Measurements from ENCODE around the gene PODXL2.
A peak's percentile ranks its signal among the peaks of the same experiment; 100 is the strongest.
"Not testable (repeated sequence)": the region's sequence is repeated elsewhere in the genome, so short reads cannot be mapped to it uniquely, and the experiment has no call there.

The PODXL2 gene

GRCh38 chr3:127654993-127655392 is 26.0 kb downstream of the PODXL2 start:
- DNase-seq (ENCODE audit: low read depth in 3 of 3), result not testable (repeated sequence)

GRCh38 chr3:127655641-127656040 is 26.7 kb downstream of the PODXL2 start:
- no peak for DNase-seq (ENCODE audit: low read depth in 3 of 3)

GRCh38 chr3:127656906-127657305 is 27.9 kb downstream of the PODXL2 start:
- DNase-seq (ENCODE audit: low read depth in 3 of 3), result no peak

- DNase-seq (ENCODE audit: low read depth in 3 of 3), result no peak
These were observed 29.2 kb downstream of the PODXL2 start for GRCh38 chr3:127658234-127658633.

- DNase-seq (ENCODE audit: low read depth in 3 of 3), result no peak
These were observed 31.8 kb downstream of the PODXL2 start for GRCh38 chr3:127660621-127661251.

- no peak for DNase-seq (ENCODE audit: low read depth in 3 of 3)
These were observed 32.6 kb downstream of the PODXL2 start for GRCh38 chr3:127661600-127661999.

GRCh38 chr3:127662001-127662469 is 33.0 kb downstream of the PODXL2 start:
- DNase-seq (ENCODE audit: low read depth in 3 of 3), result no peak

- DNase-seq (ENCODE audit: low read depth in 3 of 3), result no peak
These were observed 34.2 kb downstream of the PODXL2 start for GRCh38 chr3:127663151-127663550.

- no peak for DNase-seq (ENCODE audit: low read depth in 3 of 3)
These were observed 36.2 kb downstream of the PODXL2 start for GRCh38 chr3:127665165-127665564.

- DNase-seq (ENCODE audit: low read depth in 3 of 3), result no peak
These were observed 36.6 kb downstream of the PODXL2 start for GRCh38 chr3:127665586-127665985.

- DNase-seq (ENCODE audit: low read depth in 3 of 3), result no peak
These were observed 37.7 kb downstream of the PODXL2 start for GRCh38 chr3:127666676-127667075.

GRCh38 chr3:127667119-127667681 is 38.2 kb downstream of the PODXL2 start:
- no peak for DNase-seq (ENCODE audit: low read depth in 3 of 3)

GRCh38 chr3:127668906-127669305 is 39.9 kb downstream of the PODXL2 start:
- DNase-seq (ENCODE audit: low read depth in 3 of 3), result no peak

GRCh38 chr3:127669541-127670228 is 40.7 kb downstream of the PODXL2 start:
- DNase-seq (ENCODE audit: low read depth in 3 of 3), result no peak

GRCh38 chr3:127670229-127670559 is 41.2 kb downstream of the PODXL2 start:
- no peak for DNase-seq (ENCODE audit: low read depth in 3 of 3)

GRCh38 chr3:127670761-127671522 is 42.0 kb downstream of the PODXL2 start:
- DNase-seq (ENCODE audit: low read depth in 3 of 3), result no peak

- DNase-seq (ENCODE audit: low read depth in 3 of 3), result peak in 2 of 3 experiments; percentile 11 to 22
These were observed 42.8 kb downstream of the PODXL2 start for GRCh38 chr3:127671523-127672428.

- peak; percentile 73 to 83 (median 75) for DNase-seq (ENCODE audit: low read depth in 3 of 3)
These were observed 43.6 kb downstream of the PODXL2 start, which contains the start of gene ABTB1 for GRCh38 chr3:127672429-127673190. Gene ABTB1, plus strand, starts transcription at chr3:127672952. Its CDS starts 74 bp downstream, at chr3:127673026.

- peak in 2 of 3 experiments; percentile 22 to 51 for DNase-seq (ENCODE audit: low read depth in 3 of 3)
These were observed 44.5 kb downstream of the PODXL2 start for GRCh38 chr3:127673191-127674100.

Data from stimulated activated CD4-positive, alpha-beta T cell treated with anti-CD3 and anti-CD28 coated beads, TNF-alpha, amount 100 ng/mL, for 24 hours (primary cell).